CD14-positive monocyte (primary cell): ENCODE measurements around the gene TRAM2. TPM values are rescaled to one million over a fixed set of nuclear protein-coding genes. Genes with fewer than 3 reads are reported as not detected.

Source experiments
- DNase-seq, 3 donors: peaks; one replicate each; pipeline ENCODE4 v3.0.0-alpha.2; 2011 to 2022
- H2AFZ ChIP-seq: 2 replicates; pipeline ENCODE4 v1.6.0; 2012; ENCODE audit warnings: mild to moderate bottlenecking, low read depth, low read length, inconsistent platforms; ENCODE audit not compliant: insufficient read depth, poor library complexity, severe bottlenecking
- H3K27ac ChIP-seq, 2 donors: 1 replicate in 1 of 2; 2 replicates in 1 of 2; pipeline ENCODE4 v1.5.1; 2012 to 2013; ENCODE audit warnings: low read length in 2 of 2, control low read depth in 1 of 2, inconsistent platforms in 1 of 2, low read depth in 1 of 2, mild to moderate bottlenecking in 1 of 2
- H3K27me3 ChIP-seq, 2 donors: one replicate each; pipeline versions ENCODE4 v1.6.0 to v1.6.1; 2011 to 2013; ENCODE audit warnings: low read length in 2 of 2; ENCODE audit not compliant: control insufficient read depth in 2 of 2, insufficient read depth in 2 of 2
- H3K36me3 ChIP-seq, 2 donors: replicated peaks in 1 of 2; 1 replicate in 1 of 2; 2 replicates in 1 of 2; pipeline versions ENCODE4 v1.5.1 to v1.6.1; 2012 to 2013; ENCODE audit warnings: low read length in 2 of 2, control low read depth in 1 of 2, inconsistent platforms in 1 of 2, mild to moderate bottlenecking in 1 of 2; ENCODE audit not compliant: insufficient read depth in 2 of 2, control insufficient read depth in 1 of 2
- H3K4me1 ChIP-seq, 2 donors: 1 replicate in 1 of 2; 2 replicates in 1 of 2; pipeline versions ENCODE4 v1.5.1 to v1.6.1; 2012 to 2013; ENCODE audit warnings: low read length in 2 of 2, control low read depth in 1 of 2, inconsistent platforms in 1 of 2, mild to moderate bottlenecking in 1 of 2, moderate library complexity in 1 of 2; ENCODE audit not compliant: insufficient read depth in 2 of 2, control insufficient read depth in 1 of 2
- H3K4me2 ChIP-seq: replicated peaks from 2 replicates; pipeline ENCODE3; 2012; ENCODE audit warnings: low read length, moderate library complexity, mild to moderate bottlenecking; ENCODE audit not compliant: poor library complexity, severe bottlenecking; ENCODE audit errors: extremely low read depth
- H3K4me3 ChIP-seq, 3 experiments: fragments of 200-600 bp in 1 of 3; sonication (generic) in 1 of 3; replicated peaks in 1 of 3; 1 replicate in 2 of 3; 2 replicates in 1 of 3; pipeline ENCODE4 v1.5.1; 2011 to 2013; ENCODE audit warnings: low read length in 3 of 3, mild to moderate bottlenecking in 3 of 3, control low read depth in 2 of 3, low read depth in 2 of 3, inconsistent platforms in 1 of 3, moderate library complexity in 1 of 3
- H3K79me2 ChIP-seq: 2 replicates; pipeline ENCODE4 v1.6.0; 2012; ENCODE audit warnings: mild to moderate bottlenecking, control low read depth, inconsistent platforms, low read length, moderate library complexity; ENCODE audit not compliant: insufficient read depth
- H3K9ac ChIP-seq: 2 replicates; pipeline ENCODE4 v1.6.0; 2017; ENCODE audit warnings: low read length, mild to moderate bottlenecking; ENCODE audit not compliant: insufficient read depth, poor library complexity, severe bottlenecking
- H3K9me3 ChIP-seq, 2 donors: replicated peaks in 1 of 2; 1 replicate in 1 of 2; 2 replicates in 1 of 2; pipeline versions ENCODE4 v1.5.1 to v1.6.1; 2012 to 2013; ENCODE audit warnings: low read length in 2 of 2, control low read depth in 1 of 2; ENCODE audit not compliant: control insufficient read depth in 1 of 2, insufficient read depth in 1 of 2
- H4K20me1 ChIP-seq: 2 replicates; pipeline ENCODE4 v1.6.0; 2012; ENCODE audit warnings: mild to moderate bottlenecking, low read length, control low read depth, moderate library complexity; ENCODE audit not compliant: insufficient read depth
- H3K27ac Mint-ChIP-seq, 7 donors: one replicate each; pipeline ENCODE4 v1.8.0; 2020; ENCODE audit warnings: mild to moderate bottlenecking in 7 of 7, mixed read lengths in 7 of 7, moderate library complexity in 6 of 7, inconsistent platforms in 2 of 7
- H3K27me3 Mint-ChIP-seq, 3 donors: one replicate each; pipeline ENCODE4 v1.8.0; 2021 to 2022; ENCODE audit warnings: low read depth in 3 of 3, mild to moderate bottlenecking in 3 of 3, mixed read lengths in 3 of 3, moderate library complexity in 3 of 3, inconsistent platforms in 1 of 3
- H3K36me3 Mint-ChIP-seq, 2 donors: one replicate each; pipeline ENCODE4 v1.8.0; 2020; ENCODE audit warnings: mixed read lengths in 2 of 2, inconsistent platforms in 1 of 2, mild to moderate bottlenecking in 1 of 2
- H3K4me1 Mint-ChIP-seq: one replicate; pipeline ENCODE4 v1.8.0; 2020; ENCODE audit warnings: mild to moderate bottlenecking, mixed read lengths
- H3K4me3 Mint-ChIP-seq, 2 donors: one replicate each; pipeline ENCODE4 v1.8.0; 2020; ENCODE audit warnings: mild to moderate bottlenecking in 2 of 2, mixed read lengths in 2 of 2, moderate library complexity in 1 of 2
- H3K9me3 Mint-ChIP-seq, 7 donors: one replicate each; pipeline ENCODE4 v1.8.0; 2020 to 2022; ENCODE audit warnings: mixed read lengths in 7 of 7, mild to moderate bottlenecking in 6 of 7, moderate library complexity in 6 of 7, inconsistent platforms in 2 of 7
- WGBS: methylation state at CpG from one replicate; pipeline ENCODE4 v1.1.5; 2013; ENCODE audit warnings: missing lambda C conversion rate; ENCODE audit not compliant: insufficient coverage; 5-methylcytosine and 5-hydroxymethylcytosine counted together
- intact Hi-C, 2 donors: fragments of 100-400 bp; cut with micrococcal nuclease; formaldehyde crosslinking; loops; one replicate each; pipeline versions ENCODE4 v1.15.0 to v1.15.1; 2023
- polyA plus RNA-seq, 3 donors: library from polyadenylated mRNA; depleted of rRNA in 1 of 3; unstranded in 2 of 3; stranded (reverse) in 1 of 3; fragments of 300-500 nt in 2 of 3; fragments of >200 nt in 1 of 3; fragmentation: Illumina TruSeq in 2 of 3; gene quantifications; 1 replicate in 2 of 3; 2 replicates in 1 of 3; pipeline ENCODE4 v1.2.3, GENCODE V29; 2012 to 2021
- TF ChIP-seq, protein P1 (sequence below): fragments of 200-600 bp; IDR thresholded peaks from one replicate; pipeline ENCODE4 v1.8.0; 2022; ENCODE audit warnings: antibody characterized with exemption, mild to moderate bottlenecking

Gene TRAM2
- polyA plus RNA-seq, 3 donors, result 4.7 to 11.7 (median 5.9) TPM

DNA sequence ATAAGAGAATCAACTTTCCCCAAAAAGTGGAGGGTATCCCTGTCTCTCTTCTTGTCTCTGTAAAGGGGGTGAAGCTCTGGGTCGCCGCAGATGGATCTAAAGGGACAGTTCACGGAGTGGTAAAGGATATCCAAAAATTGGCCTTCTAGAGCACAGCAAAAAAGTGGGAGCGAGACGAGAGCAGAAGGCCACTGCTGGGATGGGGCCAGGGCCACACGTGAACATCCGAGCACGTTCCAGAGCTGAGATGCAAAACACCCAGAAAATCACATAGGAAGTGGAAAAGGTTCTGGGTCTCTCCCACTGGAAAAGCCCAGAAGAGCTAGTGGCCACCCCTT is 837 bp downstream of the TRAM2 start:
- DNase-seq, result no peak
- H3K27me3 Mint-ChIP-seq, result peaks cover 0 to 2% (median 2%) of the 10 kb centered on the region in 3 donors
- H3K4me1 ChIP-seq, result peaks cover 39 to 51% of the 10 kb centered on the region in 2 donors
- H2AFZ ChIP-seq, result peak overlapping the region; percentile 88
- H3K4me3 ChIP-seq, result peak overlapping the region; percentile 78 to 86 (median 83)
- 78% methylated on average over 6 of the region's 8 CpGs for WGBS
- H3K27me3 ChIP-seq, result no peaks in the 10 kb centered on the region
- H3K36me3 Mint-ChIP-seq, result peaks cover 15 to 17% of the 10 kb centered on the region in 2 donors
- peaks cover 54% of the 10 kb centered on the region for H4K20me1 ChIP-seq
- H3K4me1 Mint-ChIP-seq, result peaks cover 53% of the 10 kb centered on the region
- H3K36me3 ChIP-seq, result peaks cover 0 to 4% of the 10 kb centered on the region in 2 donors
- TF ChIP-seq, protein P1, sequence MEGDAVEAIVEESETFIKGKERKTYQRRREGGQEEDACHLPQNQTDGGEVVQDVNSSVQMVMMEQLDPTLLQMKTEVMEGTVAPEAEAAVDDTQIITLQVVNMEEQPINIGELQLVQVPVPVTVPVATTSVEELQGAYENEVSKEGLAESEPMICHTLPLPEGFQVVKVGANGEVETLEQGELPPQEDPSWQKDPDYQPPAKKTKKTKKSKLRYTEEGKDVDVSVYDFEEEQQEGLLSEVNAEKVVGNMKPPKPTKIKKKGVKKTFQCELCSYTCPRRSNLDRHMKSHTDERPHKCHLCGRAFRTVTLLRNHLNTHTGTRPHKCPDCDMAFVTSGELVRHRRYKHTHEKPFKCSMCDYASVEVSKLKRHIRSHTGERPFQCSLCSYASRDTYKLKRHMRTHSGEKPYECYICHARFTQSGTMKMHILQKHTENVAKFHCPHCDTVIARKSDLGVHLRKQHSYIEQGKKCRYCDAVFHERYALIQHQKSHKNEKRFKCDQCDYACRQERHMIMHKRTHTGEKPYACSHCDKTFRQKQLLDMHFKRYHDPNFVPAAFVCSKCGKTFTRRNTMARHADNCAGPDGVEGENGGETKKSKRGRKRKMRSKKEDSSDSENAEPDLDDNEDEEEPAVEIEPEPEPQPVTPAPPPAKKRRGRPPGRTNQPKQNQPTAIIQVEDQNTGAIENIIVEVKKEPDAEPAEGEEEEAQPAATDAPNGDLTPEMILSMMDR, result no peak
- no peaks in the 10 kb centered on the region for H3K9me3 ChIP-seq
- H3K9me3 Mint-ChIP-seq, result no peaks in the 10 kb centered on the region
- H3K4me2 ChIP-seq, result peak overlapping the region; percentile 96
- H3K27ac ChIP-seq, result peak overlapping the region in 1 of 2 donors; percentile 75
- peak overlapping the region; percentile 69 for H3K9ac ChIP-seq
- intact Hi-C loops, result loop anchor here (5.0 to 10.0 kb wide), 3 partner anchors 89 to 291 kb away; partner anchors contain the start of gene MCM3 (in 2 of the 2)
- H3K27ac Mint-ChIP-seq, result peak overlapping the region in 6 of 7 donors; percentile 57 to 88 (median 73)
- peaks cover 57% of the 10 kb centered on the region for H3K79me2 ChIP-seq
- H3K4me3 Mint-ChIP-seq, result peak overlapping the region; percentile 88 to 95

GRCh38 chr6:52575502-52575892 is 1.4 kb downstream of the TRAM2 start:
- Mint-ChIP-seq H3K27me3 (peaks cover 0 to 2% (median 2%) of the 10 kb centered on the region in 3 donors), H3K4me1 (peaks cover 53% of the 10 kb centered on the region), H3K9me3 (no peaks in the 10 kb centered on the region), H3K36me3 (peaks cover 12 to 15% of the 10 kb centered on the region in 2 donors), H3K4me3 (peak overlapping the region; percentile 88 to 95), H3K27ac (peak overlapping the region in 3 of 7 donors; percentile 19 to 60 (median 42))
- H3K27ac ChIP-seq, result no peak overlapping the region
- peaks cover 58% of the 10 kb centered on the region for H4K20me1 ChIP-seq
- H2AFZ ChIP-seq, result peak overlapping the region; percentile 88
- H3K4me3 ChIP-seq, result peak overlapping the region in 1 of 3 experiments; percentile 78
- H3K4me2 ChIP-seq, result peak overlapping the region; percentile 96
- H3K36me3 ChIP-seq, result peaks cover 0 to 6% of the 10 kb centered on the region in 2 donors
- intact Hi-C loops, result loop anchor here (5.0 to 10.0 kb wide), 3 partner anchors 89 to 291 kb away; partner anchors contain the start of gene MCM3 (in 2 of the 2)
- H3K9me3 ChIP-seq, result no peaks in the 10 kb centered on the region
- peaks cover 61% of the 10 kb centered on the region for H3K79me2 ChIP-seq
- TF ChIP-seq, protein P1, result no peak
- H3K27me3 ChIP-seq, result no peaks in the 10 kb centered on the region
- DNase-seq, result no peak
- 93% methylated on average over 3 of the region's 10 CpGs for WGBS
- peak overlapping the region; percentile 69 for H3K9ac ChIP-seq
- peaks cover 39 to 51% of the 10 kb centered on the region in 2 donors for H3K4me1 ChIP-seq
